ENCODE measurements around the gene NPFF.

Gene NPFF

GRCh38 chr12:53474819-53475218 lies 32.5 kb downstream of the NPFF start:
- Histone ChIP-seq H3K4me1 (ENCODE audit: low read depth, poor library complexity, severe bottlenecking) (peaks cover 99% of the 10 kb centered on the region), H3K9ac (peak overlapping the region; percentile 27; the same call in 1 of the 2 replicates), H3K4me3 (IDR thresholded peaks at IDR 0.05; ENCODE audit: insufficient read depth, low read depth, low read length) (no peak overlapping the region), H3K27me3 (ENCODE audit: insufficient read depth, low read depth) (no peaks in the 10 kb centered on the region), H3K4me2 (peak overlapping the region; percentile 86), H2AFZ (ENCODE audit: low read depth) (no peak overlapping the region), H4K20me1 (ENCODE audit: insufficient read depth) (peaks cover 32% of the 10 kb centered on the region), H3K36me3 (ENCODE audit: insufficient read depth) (peaks cover 82% of the 10 kb centered on the region), H3K79me2 (ENCODE audit: insufficient read depth, low read depth) (peaks cover 92% of the 10 kb centered on the region), H3K27ac (peak overlapping the region; percentile 60)
- TF ChIP-seq, protein P1, sequence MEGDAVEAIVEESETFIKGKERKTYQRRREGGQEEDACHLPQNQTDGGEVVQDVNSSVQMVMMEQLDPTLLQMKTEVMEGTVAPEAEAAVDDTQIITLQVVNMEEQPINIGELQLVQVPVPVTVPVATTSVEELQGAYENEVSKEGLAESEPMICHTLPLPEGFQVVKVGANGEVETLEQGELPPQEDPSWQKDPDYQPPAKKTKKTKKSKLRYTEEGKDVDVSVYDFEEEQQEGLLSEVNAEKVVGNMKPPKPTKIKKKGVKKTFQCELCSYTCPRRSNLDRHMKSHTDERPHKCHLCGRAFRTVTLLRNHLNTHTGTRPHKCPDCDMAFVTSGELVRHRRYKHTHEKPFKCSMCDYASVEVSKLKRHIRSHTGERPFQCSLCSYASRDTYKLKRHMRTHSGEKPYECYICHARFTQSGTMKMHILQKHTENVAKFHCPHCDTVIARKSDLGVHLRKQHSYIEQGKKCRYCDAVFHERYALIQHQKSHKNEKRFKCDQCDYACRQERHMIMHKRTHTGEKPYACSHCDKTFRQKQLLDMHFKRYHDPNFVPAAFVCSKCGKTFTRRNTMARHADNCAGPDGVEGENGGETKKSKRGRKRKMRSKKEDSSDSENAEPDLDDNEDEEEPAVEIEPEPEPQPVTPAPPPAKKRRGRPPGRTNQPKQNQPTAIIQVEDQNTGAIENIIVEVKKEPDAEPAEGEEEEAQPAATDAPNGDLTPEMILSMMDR (conservative IDR thresholded peaks at IDR 0.05; ENCODE audit: low read depth, low read length), result peak; percentile 28; the same call in 1 of the 2 replicates

- Histone ChIP-seq H2AFZ (ENCODE audit: low read depth) (no peak overlapping the region), H3K79me2 (ENCODE audit: insufficient read depth, low read depth) (peaks cover 92% of the 10 kb centered on the region), H3K4me3 (IDR thresholded peaks at IDR 0.05; ENCODE audit: insufficient read depth, low read depth, low read length) (no peak overlapping the region), H3K27ac (peak overlapping the region; percentile 60), H3K4me1 (ENCODE audit: low read depth, poor library complexity, severe bottlenecking) (peaks cover 99% of the 10 kb centered on the region), H3K4me2 (peak overlapping the region; percentile 86), H3K9ac (peak overlapping the region; percentile 27; the same call in 1 of the 2 replicates), H4K20me1 (ENCODE audit: insufficient read depth) (peaks cover 28% of the 10 kb centered on the region), H3K36me3 (ENCODE audit: insufficient read depth) (peaks cover 78% of the 10 kb centered on the region), H3K27me3 (ENCODE audit: insufficient read depth, low read depth) (no peaks in the 10 kb centered on the region)
- TF ChIP-seq, protein P1 (conservative IDR thresholded peaks at IDR 0.05; ENCODE audit: low read depth, low read length), result no peak
These were observed 33.2 kb downstream of the NPFF start for GRCh38 chr12:53474077-53474476.

- Histone ChIP-seq H3K27me3 (ENCODE audit: insufficient read depth, low read depth) (no peaks in the 10 kb centered on the region), H3K79me2 (ENCODE audit: insufficient read depth, low read depth) (peaks cover 93% of the 10 kb centered on the region), H3K36me3 (ENCODE audit: insufficient read depth) (peaks cover 80% of the 10 kb centered on the region; the same call in 1 of the 2 replicates), H3K4me3 (IDR thresholded peaks at IDR 0.05; ENCODE audit: insufficient read depth, low read depth, low read length) (no peak overlapping the region), H3K4me1 (ENCODE audit: low read depth, poor library complexity, severe bottlenecking) (peaks cover 99% of the 10 kb centered on the region), H3K4me2 (peak overlapping the region; percentile 86), H4K20me1 (ENCODE audit: insufficient read depth) (peaks cover 11% of the 10 kb centered on the region; the same call in 1 of the 2 replicates), H3K27ac (peak overlapping the region; percentile 60), H3K9ac (peak overlapping the region; percentile 27; the same call in 1 of the 2 replicates), H2AFZ (ENCODE audit: low read depth) (no peak overlapping the region)
- TF ChIP-seq, protein P1 (conservative IDR thresholded peaks at IDR 0.05; ENCODE audit: low read depth, low read length), result no peak
These were observed 35.2 kb downstream of the NPFF start for GRCh38 chr12:53472056-53472582.

- Histone ChIP-seq H3K79me2 (ENCODE audit: insufficient read depth, low read depth) (peaks cover 91% of the 10 kb centered on the region), H3K27me3 (ENCODE audit: insufficient read depth, low read depth) (no peaks in the 10 kb centered on the region), H4K20me1 (ENCODE audit: insufficient read depth) (peaks cover 21% of the 10 kb centered on the region), H3K27ac (peak overlapping the region; percentile 59), H2AFZ (ENCODE audit: low read depth) (no peak overlapping the region), H3K9ac (no peak overlapping the region; the same call in 1 of the 2 replicates), H3K4me3 (IDR thresholded peaks at IDR 0.05; ENCODE audit: insufficient read depth, low read depth, low read length) (no peak overlapping the region), H3K4me2 (peak overlapping the region; percentile 77), H3K4me1 (ENCODE audit: low read depth, poor library complexity, severe bottlenecking) (peaks cover 99% of the 10 kb centered on the region), H3K36me3 (ENCODE audit: insufficient read depth) (peaks cover 75% of the 10 kb centered on the region; the same call in 1 of the 2 replicates)
- TF ChIP-seq, protein P1 (conservative IDR thresholded peaks at IDR 0.05; ENCODE audit: low read depth, low read length), result no peak
These were observed 39.0 kb downstream of the NPFF start for GRCh38 chr12:53468282-53468681.
